Measurements from ENCODE around the gene LEKR1. TPM values are rescaled to one million over a fixed set of nuclear protein-coding genes. Genes with fewer than 3 reads are reported as not detected.

The LEKR1 gene
- total and polyA plus RNA-seq, 2 donors (not counting 3 experiments of a cell fraction or from before 2014, with no cell fraction given) = 0.07 to 0.64 TPM

- H3K27me3 ChIP-seq (ENCODE audit: control insufficient read depth in 2 of 2, insufficient read depth in 2 of 2, low read length in 2 of 2) = no peaks in the 10 kb centered on the region
- TF ChIP-seq JUN (IDR thresholded peaks at IDR 0.05; ENCODE audit: borderline replicate concordance, insufficient read depth, insufficient read length, low read depth) = no peak
- TF ChIP-seq EZH2 (IDR thresholded peaks at IDR 0.05; ENCODE audit: borderline replicate concordance, low read depth, low read length, severe bottlenecking) = no peak
- TF ChIP-seq POLR2AphosphoS5 (IDR thresholded peaks at IDR 0.05; ENCODE audit: insufficient read depth, low read depth, low read length) = no peak
- no peak for TF ChIP-seq CTCF (IDR thresholded peaks at IDR 0.05; ENCODE audit: extremely low read depth in 1 of 2, insufficient read depth in 1 of 2, low read depth in 1 of 2, low read length in 2 of 2)
- TF ChIP-seq MYC (IDR thresholded peaks at IDR 0.05; ENCODE audit: low read depth, low read length) = no peak
- no peak for TF ChIP-seq GATA2 (IDR thresholded peaks at IDR 0.05; ENCODE audit: insufficient read depth, insufficient read length, low read depth, low read length)
- no peak for TF ChIP-seq POLR2A (IDR thresholded peaks at IDR 0.05; ENCODE audit: low read depth, low read length)
- TF ChIP-seq FOS (IDR thresholded peaks at IDR 0.05; ENCODE audit: borderline replicate concordance, insufficient read depth, low read length) = no peak
- no peak for TF ChIP-seq MAX (IDR thresholded peaks at IDR 0.05; ENCODE audit: insufficient read depth, insufficient read length)
- H3K9ac ChIP-seq (replicated peaks; ENCODE audit: extremely low read depth, insufficient read depth, low read length) = no peak overlapping the region
- H3K9me1 ChIP-seq (replicated peaks; ENCODE audit: control insufficient read depth, extremely low read depth, insufficient read depth, low read length) = no peaks in the 10 kb centered on the region
- H3K4me1 ChIP-seq (ENCODE audit: control insufficient read depth, extremely low read depth, insufficient read depth, low read length) = peaks cover 2% of the 10 kb centered on the region
- H4K20me1 ChIP-seq (replicated peaks; ENCODE audit: control insufficient read depth, extremely low read depth, insufficient read depth, low read length) = no peaks in the 10 kb centered on the region
- H3K4me3 ChIP-seq (replicated peaks in 1 of 3; ENCODE audit: insufficient read depth in 1 of 3, low read depth in 1 of 3, low read length in 3 of 3) = no peak overlapping the region
- intact Hi-C loops (cut with micrococcal nuclease) = no loop called here
- H3K9me3 ChIP-seq (replicated peaks; ENCODE audit: control insufficient read depth, insufficient read depth, low read length) = no peaks in the 10 kb centered on the region
- no peak overlapping the region for H3K4me2 ChIP-seq (ENCODE audit: insufficient read depth, low read length)
- H3K36me3 ChIP-seq (ENCODE audit: control insufficient read depth in 2 of 2, extremely low read depth in 1 of 2, insufficient read depth in 2 of 2, low read length in 2 of 2) = no peaks in the 10 kb centered on the region
- no peak for FAIRE-seq
- ChIA-PET POLR2A (interaction anchor here (0.7 kb wide), 1 partner anchor 121 kb away, joined by 4 read pairs; no protein-coding TSS in a partner anchor), CTCF (interaction anchor here (1.1 to 1.8 kb wide), 3 partner anchors 10 to 178 kb away, joined by 3 to 8 read pairs (median 3); no protein-coding TSS in a partner anchor)
- dilution Hi-C loops (cut with MboI; ENCODE audit: extremely low pct_ligation_motif_present, low sequenced_read_pairs) = no loop called here
- H2AFZ ChIP-seq (ENCODE audit: low read depth, low read length) = no peak overlapping the region
- no TSS peak for BruUV-seq (replicated peaks)
- H3K79me2 ChIP-seq (ENCODE audit: control insufficient read depth, insufficient read depth, low read length) = no peaks in the 10 kb centered on the region
- DNase-seq (ENCODE audit: low read depth, low spot score) = no peak
- no peak overlapping the region for H3K27ac ChIP-seq (ENCODE audit: insufficient read depth, low read depth, low read length)
Measured at GRCh38 chr3:156888576-156888975, 62.4 kb downstream of the LEKR1 start.

Measured in endothelial cell of umbilical vein (primary cell).